Osteoblast (primary cell): ENCODE measurements around the gene FARP1. TPM values are rescaled to one million over a fixed set of nuclear protein-coding genes. Genes with fewer than 3 reads are reported as not detected.

ENCODE experiments used
- DNase-seq: peaks from one replicate; pipeline ENCODE4 v3.0.0; 2011; ENCODE audit warnings: low spot score, mixed read lengths; ENCODE audit not compliant: insufficient read length; ENCODE audit errors: missing footprints
- H2AFZ ChIP-seq: 2 replicates; pipeline ENCODE4 v1.6.0; 2011; ENCODE audit warnings: mild to moderate bottlenecking, low read length
- H3K27ac ChIP-seq: 2 replicates; pipeline ENCODE4 v1.5.1; 2011; ENCODE audit warnings: mild to moderate bottlenecking, low read depth, low read length, moderate library complexity
- H3K27me3 ChIP-seq: 2 replicates; pipeline ENCODE4 v1.6.0; 2012; ENCODE audit warnings: mild to moderate bottlenecking, control low read depth, inconsistent platforms, low read length, moderate library complexity; ENCODE audit not compliant: insufficient read depth
- H3K36me3 ChIP-seq: 2 replicates; pipeline ENCODE4 v1.5.1; 2011; ENCODE audit warnings: mild to moderate bottlenecking, low read length, control low read depth, moderate library complexity; ENCODE audit not compliant: insufficient read depth
- H3K4me1 ChIP-seq: 2 replicates; pipeline ENCODE4 v1.5.1; 2011; ENCODE audit warnings: mild to moderate bottlenecking, low read length, control low read depth, moderate library complexity; ENCODE audit not compliant: insufficient read depth
- H3K4me2 ChIP-seq: 2 replicates; pipeline ENCODE4 v1.6.0; 2011; ENCODE audit warnings: mild to moderate bottlenecking, low read length; ENCODE audit not compliant: insufficient read depth
- H3K4me3 ChIP-seq: fragments of 200-600 bp; sonication (generic); 3 replicates; pipeline ENCODE4 v1.5.1; 2012; ENCODE audit warnings: mild to moderate bottlenecking, low read length, inconsistent platforms; ENCODE audit not compliant: insufficient read depth
- H3K79me2 ChIP-seq: 2 replicates; pipeline ENCODE4 v1.6.0; 2012; ENCODE audit warnings: mild to moderate bottlenecking, low read length, control low read depth, inconsistent platforms; ENCODE audit not compliant: insufficient read depth
- H3K9me3 ChIP-seq: 2 replicates; pipeline ENCODE4 v1.5.1; 2011; ENCODE audit warnings: low read depth, low read length, control low read depth
- H4K20me1 ChIP-seq: 2 replicates; pipeline ENCODE4 v1.6.0; 2012; ENCODE audit warnings: mild to moderate bottlenecking, low read length, control low read depth; ENCODE audit not compliant: insufficient read depth
- total RNA-seq: library from RNA; depleted of rRNA; stranded (reverse); fragments of >200 nt; gene quantifications from 2 replicates; pipeline ENCODE4 v1.2.3, GENCODE V29; 2012
- TF ChIP-seq, protein P1 (sequence below): IDR thresholded peaks from 2 replicates; pipeline ENCODE4 v1.5.1; 2011; ENCODE audit warnings: mild to moderate bottlenecking, low read depth, low read length, moderate library complexity; ENCODE audit errors: extremely low read depth

FARP1 gene
- total RNA-seq, 1 donor, result 36.2 TPM

DNA sequence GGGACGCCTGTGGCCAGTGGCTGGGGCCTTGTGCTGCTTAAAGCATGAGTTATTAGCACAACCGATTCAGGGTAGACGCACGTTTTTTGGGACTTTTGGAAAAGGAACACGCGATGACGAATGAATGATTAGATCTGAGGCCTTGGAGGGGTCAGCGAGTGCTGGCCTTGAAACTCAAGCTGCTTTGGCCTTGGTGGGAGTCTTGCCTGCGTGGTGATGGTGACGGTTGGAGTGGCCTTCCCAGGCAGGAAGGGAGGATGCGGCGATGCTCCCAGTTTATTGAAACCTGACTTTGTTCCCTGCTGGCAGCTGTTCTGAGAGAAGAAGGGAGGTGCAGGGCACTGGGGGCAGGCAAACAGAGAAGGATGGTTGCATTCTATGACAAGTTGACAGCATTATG lies 97.2 kb downstream of the FARP1 start:
- Histone ChIP-seq H3K9me3 (no peaks in the 10 kb centered on the region), H3K4me3 (no peak overlapping the region), H3K36me3 (no peaks in the 10 kb centered on the region), H3K27ac (no peak overlapping the region), H3K4me2 (no peak overlapping the region), H4K20me1 (no peaks in the 10 kb centered on the region), H3K4me1 (no peaks in the 10 kb centered on the region), H3K79me2 (peaks cover 36% of the 10 kb centered on the region), H2AFZ (no peak overlapping the region), H3K27me3 (no peaks in the 10 kb centered on the region)
- TF ChIP-seq, protein P1, sequence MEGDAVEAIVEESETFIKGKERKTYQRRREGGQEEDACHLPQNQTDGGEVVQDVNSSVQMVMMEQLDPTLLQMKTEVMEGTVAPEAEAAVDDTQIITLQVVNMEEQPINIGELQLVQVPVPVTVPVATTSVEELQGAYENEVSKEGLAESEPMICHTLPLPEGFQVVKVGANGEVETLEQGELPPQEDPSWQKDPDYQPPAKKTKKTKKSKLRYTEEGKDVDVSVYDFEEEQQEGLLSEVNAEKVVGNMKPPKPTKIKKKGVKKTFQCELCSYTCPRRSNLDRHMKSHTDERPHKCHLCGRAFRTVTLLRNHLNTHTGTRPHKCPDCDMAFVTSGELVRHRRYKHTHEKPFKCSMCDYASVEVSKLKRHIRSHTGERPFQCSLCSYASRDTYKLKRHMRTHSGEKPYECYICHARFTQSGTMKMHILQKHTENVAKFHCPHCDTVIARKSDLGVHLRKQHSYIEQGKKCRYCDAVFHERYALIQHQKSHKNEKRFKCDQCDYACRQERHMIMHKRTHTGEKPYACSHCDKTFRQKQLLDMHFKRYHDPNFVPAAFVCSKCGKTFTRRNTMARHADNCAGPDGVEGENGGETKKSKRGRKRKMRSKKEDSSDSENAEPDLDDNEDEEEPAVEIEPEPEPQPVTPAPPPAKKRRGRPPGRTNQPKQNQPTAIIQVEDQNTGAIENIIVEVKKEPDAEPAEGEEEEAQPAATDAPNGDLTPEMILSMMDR, result no peak
- DNase-seq, result no peak

DNA sequence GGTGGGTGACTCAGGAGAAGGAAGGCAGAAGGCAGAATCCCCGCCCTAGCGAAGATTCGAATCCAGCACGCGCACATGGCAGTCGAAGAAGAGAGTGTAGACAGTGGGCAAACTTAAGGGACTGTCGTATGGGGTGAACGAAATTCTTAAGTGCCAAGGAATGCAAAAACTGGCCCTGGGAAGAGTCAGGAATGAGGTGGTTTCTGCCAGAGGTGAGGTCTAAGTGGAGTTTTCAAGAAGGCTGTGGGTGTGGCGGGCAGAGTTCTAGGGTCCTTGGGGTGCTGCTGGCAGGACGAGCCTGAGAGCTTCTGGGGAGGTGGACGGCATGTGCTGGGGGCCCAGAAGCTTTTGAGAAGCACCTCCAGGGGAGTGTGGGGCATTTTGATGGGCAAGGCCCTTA lies 98.1 kb downstream of the FARP1 start:
- TF ChIP-seq, protein P1, result no peak
- no peak for DNase-seq
- Histone ChIP-seq H3K4me3 (no peak overlapping the region), H3K27ac (no peak overlapping the region), H2AFZ (no peak overlapping the region), H3K9me3 (no peaks in the 10 kb centered on the region), H3K4me1 (no peaks in the 10 kb centered on the region), H3K27me3 (no peaks in the 10 kb centered on the region), H3K36me3 (no peaks in the 10 kb centered on the region), H3K79me2 (peaks cover 36% of the 10 kb centered on the region), H3K4me2 (no peak overlapping the region), H4K20me1 (no peaks in the 10 kb centered on the region)

DNA sequence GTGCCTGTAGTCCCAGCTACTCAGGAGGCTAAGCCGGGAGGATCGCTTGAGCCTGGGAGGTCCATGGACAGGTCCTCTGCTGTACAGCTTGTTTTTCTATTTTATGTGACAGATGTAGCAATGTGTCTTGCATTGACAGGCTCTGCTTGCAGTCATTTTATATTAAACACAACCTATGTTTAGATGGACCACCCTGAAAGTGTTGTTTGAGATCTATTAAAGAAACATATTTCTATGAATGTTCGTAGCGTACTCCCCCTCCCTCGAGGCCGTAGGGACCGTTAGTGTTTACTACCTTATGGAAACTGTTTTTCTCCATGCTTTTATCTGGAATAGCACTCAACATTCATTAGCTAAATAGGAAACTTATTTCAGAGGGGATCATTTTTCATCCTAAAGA lies 99.1 kb downstream of the FARP1 start:
- Histone ChIP-seq H4K20me1 (no peaks in the 10 kb centered on the region), H3K27me3 (no peaks in the 10 kb centered on the region), H3K4me2 (no peak overlapping the region), H3K79me2 (peaks cover 43% of the 10 kb centered on the region), H3K4me3 (no peak overlapping the region), H3K4me1 (no peaks in the 10 kb centered on the region), H3K9me3 (no peaks in the 10 kb centered on the region), H3K27ac (no peak overlapping the region), H3K36me3 (no peaks in the 10 kb centered on the region), H2AFZ (no peak overlapping the region)
- TF ChIP-seq, protein P1, result no peak
- DNase-seq, result no peak

DNA sequence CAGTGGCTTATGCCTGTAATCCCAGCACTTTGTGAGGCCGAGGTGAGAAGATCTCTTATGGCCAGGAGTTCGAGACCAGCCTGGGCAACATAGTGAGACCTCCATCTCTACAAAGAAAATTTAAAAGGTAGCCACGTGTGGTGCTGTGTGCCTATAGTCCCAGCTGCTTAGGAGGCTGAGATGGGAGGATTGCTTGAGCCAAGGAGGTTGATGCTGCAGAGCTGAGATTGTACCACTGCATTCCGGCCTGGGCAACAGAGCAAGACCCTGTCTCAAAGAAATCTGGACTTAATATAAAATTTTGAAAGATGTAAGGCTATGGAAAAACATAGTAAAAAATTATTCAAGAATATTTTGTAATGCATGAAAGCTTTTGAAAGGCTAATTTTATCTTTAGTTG lies 99.5 kb downstream of the FARP1 start:
- H3K79me2 ChIP-seq, result peaks cover 42% of the 10 kb centered on the region
- DNase-seq, result no peak
- H3K27me3 ChIP-seq, result no peaks in the 10 kb centered on the region
- H3K27ac ChIP-seq, result no peak overlapping the region
- no peak overlapping the region for H2AFZ ChIP-seq
- TF ChIP-seq, protein P1, result no peak
- H3K4me1 ChIP-seq, result no peaks in the 10 kb centered on the region
- no peak overlapping the region for H3K4me2 ChIP-seq
- no peaks in the 10 kb centered on the region for H3K9me3 ChIP-seq
- H4K20me1 ChIP-seq, result no peaks in the 10 kb centered on the region
- no peaks in the 10 kb centered on the region for H3K36me3 ChIP-seq
- no peak overlapping the region for H3K4me3 ChIP-seq
